Effector memory CD4-positive, alpha-beta T cell (primary cell): Measurements from ENCODE around the gene NUMBL.

Source experiments
- DNase-seq, 3 donors: peaks; one replicate each; pipeline ENCODE4 v3.0.0-alpha.2; 2020
- H3K27ac ChIP-seq: 2 replicates; pipeline ENCODE4 v1.7.0; 2013; ENCODE audit warnings: mild to moderate bottlenecking, low read length, moderate library complexity; ENCODE audit not compliant: insufficient read depth, poor library complexity, severe bottlenecking
- H3K27me3 ChIP-seq: replicated peaks from 2 replicates; pipeline ENCODE4 v1.7.0; 2013; ENCODE audit warnings: mild to moderate bottlenecking, low read length; ENCODE audit not compliant: insufficient read depth, control insufficient read depth, poor library complexity, severe bottlenecking
- H3K36me3 ChIP-seq: 2 replicates; pipeline ENCODE4 v1.7.0; 2013; ENCODE audit warnings: mild to moderate bottlenecking, low read length, moderate library complexity; ENCODE audit not compliant: control insufficient read depth, insufficient read depth
- H3K4me1 ChIP-seq: 2 replicates; pipeline ENCODE4 v1.7.0; 2013; ENCODE audit warnings: low read length, mild to moderate bottlenecking; ENCODE audit not compliant: control insufficient read depth, insufficient read depth, poor library complexity, severe bottlenecking
- H3K4me3 ChIP-seq: 2 replicates; pipeline ENCODE4 v1.7.0; 2013; ENCODE audit warnings: low read length, low read depth, mild to moderate bottlenecking; ENCODE audit not compliant: insufficient read depth, poor library complexity, severe bottlenecking
- H3K9me3 ChIP-seq: 2 replicates; pipeline ENCODE4 v1.7.0; 2013; ENCODE audit warnings: mild to moderate bottlenecking, low read length, moderate library complexity; ENCODE audit not compliant: control insufficient read depth

The NUMBL gene

DNA sequence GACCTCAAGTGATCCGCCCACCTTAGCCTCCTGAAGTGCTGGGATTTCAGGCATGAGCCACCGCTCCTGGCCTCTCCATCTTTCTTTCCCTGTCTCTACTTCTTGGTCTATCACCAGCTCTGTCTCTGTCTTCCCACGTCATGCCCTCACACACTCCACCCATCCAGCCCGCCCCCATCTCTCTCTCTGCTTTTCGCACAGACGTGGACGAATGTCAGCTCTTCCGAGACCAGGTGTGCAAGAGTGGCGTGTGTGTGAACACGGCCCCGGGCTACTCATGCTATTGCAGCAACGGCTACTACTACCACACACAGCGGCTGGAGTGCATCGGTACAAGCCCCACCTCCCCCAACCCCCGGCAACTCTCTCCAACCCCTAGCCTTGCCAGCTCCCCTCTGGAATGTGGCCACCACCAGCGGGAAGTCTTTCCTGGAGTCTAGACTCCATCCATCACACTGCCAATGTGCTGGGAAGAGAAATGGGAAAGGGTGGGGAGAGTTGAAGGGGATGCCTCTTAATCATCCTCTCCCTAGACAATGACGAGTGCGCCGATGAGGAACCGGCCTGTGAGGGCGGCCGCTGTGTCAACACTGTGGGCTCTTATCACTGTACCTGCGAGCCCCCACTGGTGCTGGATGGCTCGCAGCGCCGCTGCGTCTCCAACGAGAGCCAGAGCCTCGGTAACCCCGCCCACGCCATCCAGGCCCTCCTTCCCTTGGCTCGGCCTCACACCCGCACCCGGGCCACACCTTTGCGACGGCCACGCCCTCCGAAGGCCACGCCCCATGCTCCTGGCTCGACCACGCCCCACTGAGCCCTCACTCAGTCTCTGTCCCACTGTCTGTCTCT lies 66.8 kb downstream of the NUMBL start:
- Histone ChIP-seq H3K4me1 (no peaks in the 10 kb centered on the region), H3K27me3 (no peaks in the 10 kb centered on the region), H3K27ac (no peak overlapping the region), H3K4me3 (no peak overlapping the region), H3K36me3 (peaks cover 29% of the 10 kb centered on the region), H3K9me3 (no peaks in the 10 kb centered on the region)
- no peak for DNase-seq

DNA sequence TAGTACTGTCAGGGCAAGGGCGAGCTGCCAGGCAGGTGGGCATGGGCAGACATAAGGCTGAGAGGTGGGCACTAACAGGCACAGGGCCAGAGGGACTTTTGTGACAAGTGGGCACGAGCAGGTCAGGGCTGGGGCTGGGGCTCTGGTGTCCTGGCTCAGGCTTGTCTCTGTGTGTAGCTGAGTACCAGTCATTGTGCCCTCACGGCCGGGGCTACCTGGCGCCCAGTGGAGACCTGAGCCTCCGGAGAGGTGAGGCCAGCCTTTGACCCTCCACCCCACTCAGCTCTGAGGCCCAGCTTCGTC lies 67.7 kb downstream of the NUMBL start:
- no peak for DNase-seq
- H3K9me3 ChIP-seq, result no peaks in the 10 kb centered on the region
- no peak overlapping the region for H3K4me3 ChIP-seq
- H3K27me3 ChIP-seq, result no peaks in the 10 kb centered on the region
- peaks cover 29% of the 10 kb centered on the region for H3K36me3 ChIP-seq
- no peaks in the 10 kb centered on the region for H3K4me1 ChIP-seq
- no peak overlapping the region for H3K27ac ChIP-seq

DNA sequence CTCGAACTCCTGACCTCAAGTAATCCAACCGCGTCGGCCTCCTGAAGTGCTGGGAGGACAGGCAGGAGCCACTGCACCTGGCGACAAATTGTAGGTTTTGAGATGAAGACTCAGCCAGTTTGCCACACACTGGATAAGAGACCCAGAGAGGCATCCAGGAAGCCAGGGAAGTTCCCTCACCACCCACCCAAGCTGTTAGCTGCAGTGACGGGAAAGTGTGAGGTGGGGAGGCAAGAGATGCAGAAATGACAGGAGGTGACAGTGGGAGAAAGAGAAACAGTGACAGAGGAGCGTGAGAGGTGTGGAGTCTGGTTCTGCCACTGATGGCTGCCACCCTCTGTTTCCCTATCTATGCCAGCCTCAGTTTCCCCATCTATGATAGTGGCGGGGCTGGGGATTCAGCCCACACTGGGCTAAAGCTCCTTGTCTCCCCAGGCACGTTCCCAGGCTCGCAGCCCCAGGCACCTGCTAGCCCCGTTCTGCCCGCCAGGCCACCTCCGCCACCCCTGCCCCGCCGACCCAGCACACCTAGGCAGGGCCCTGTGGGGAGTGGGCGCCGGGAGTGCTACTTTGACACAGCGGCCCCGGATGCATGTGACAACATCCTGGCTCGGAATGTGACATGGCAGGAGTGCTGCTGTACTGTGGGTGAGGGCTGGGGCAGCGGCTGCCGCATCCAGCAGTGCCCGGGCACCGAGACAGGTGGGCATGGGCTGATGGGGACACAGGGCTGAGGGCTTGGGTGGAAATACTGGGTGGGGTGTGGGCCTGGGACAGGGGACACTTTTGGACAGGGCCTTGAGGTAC lies 68.3 kb downstream of the NUMBL start:
- Histone ChIP-seq H3K27ac (no peak overlapping the region), H3K4me1 (no peaks in the 10 kb centered on the region), H3K4me3 (no peak overlapping the region), H3K36me3 (peaks cover 29% of the 10 kb centered on the region), H3K27me3 (no peaks in the 10 kb centered on the region), H3K9me3 (no peaks in the 10 kb centered on the region)
- no peak for DNase-seq

DNA sequence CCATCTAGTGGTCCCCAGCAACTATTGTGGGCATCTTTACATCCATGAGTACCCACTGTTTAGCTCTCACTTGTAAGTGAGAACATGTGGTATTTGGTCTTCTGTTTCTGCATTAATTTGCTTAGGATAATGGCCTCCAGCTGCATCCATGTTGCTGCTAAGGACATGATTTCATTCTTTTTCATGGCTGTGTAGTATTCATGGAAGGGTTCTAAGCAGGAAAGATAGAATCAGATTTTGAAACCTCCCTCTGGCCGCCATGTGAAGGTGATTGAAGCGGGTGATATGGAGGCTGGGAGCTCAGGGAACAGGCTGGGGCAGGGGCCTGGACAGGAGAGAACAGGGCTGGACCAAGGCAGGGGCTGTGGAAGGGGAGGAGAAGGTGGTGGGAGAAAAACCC lies 69.2 kb downstream of the NUMBL start:
- no peak overlapping the region for H3K4me3 ChIP-seq
- H3K9me3 ChIP-seq, result no peaks in the 10 kb centered on the region
- H3K36me3 ChIP-seq, result peaks cover 29% of the 10 kb centered on the region
- no peak overlapping the region for H3K27ac ChIP-seq
- DNase-seq, result no peak
- H3K27me3 ChIP-seq, result no peaks in the 10 kb centered on the region
- H3K4me1 ChIP-seq, result no peaks in the 10 kb centered on the region

DNA sequence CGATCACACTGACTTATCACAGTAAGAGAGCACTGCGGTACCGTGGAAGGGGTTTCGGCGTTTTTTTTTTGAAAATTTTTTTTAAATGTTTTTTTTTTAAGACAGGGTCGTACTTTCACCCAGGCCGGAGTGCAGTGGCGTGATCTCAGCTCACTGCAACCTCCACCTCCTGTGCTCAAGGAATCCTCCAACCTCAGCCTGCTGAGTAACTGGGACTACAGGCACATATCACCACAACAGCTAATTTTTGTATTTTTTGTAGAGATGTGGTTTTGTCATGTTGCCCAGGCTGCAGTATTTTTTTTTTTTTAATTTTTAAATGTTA lies 70.3 kb downstream of the NUMBL start:
- peaks cover 29% of the 10 kb centered on the region for H3K36me3 ChIP-seq

DNA sequence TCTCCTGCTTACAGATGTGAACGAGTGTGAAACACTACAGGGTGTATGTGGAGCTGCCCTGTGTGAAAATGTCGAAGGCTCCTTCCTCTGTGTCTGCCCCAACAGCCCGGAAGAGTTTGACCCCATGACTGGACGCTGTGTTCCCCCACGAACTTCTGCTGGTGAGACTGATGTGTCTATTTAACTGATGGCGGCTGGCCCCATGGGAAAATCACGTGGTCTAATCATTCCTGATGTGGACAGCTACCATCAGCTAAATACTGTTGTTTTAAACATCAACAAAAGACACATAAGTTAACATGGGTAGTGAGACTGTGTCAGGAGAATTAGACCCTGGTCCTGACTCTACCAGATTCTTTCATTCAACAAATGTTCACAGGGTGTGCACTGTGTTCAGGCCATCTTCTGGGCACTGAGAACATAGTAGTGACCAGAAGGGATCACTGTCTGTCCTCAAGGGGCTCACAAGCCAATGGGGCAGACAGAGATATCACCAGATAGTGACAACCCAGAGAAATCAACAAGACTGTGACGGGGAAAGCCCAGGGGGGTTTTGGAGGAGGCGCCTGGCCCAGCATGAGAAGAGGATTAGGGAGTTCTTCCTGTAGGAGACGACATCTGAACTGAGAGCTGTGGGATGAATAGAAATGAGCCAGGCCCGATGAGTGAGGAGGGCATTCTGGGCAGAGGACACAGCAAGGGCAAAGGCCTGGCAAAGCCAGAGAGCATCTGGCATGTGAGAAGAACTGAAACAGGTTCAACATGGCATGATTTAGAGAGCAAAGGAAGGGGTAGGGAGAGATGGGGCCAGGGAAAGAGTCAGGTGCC lies 70.9 kb downstream of the NUMBL start:
- no peak overlapping the region for H3K4me3 ChIP-seq
- no peaks in the 10 kb centered on the region for H3K27me3 ChIP-seq
- H3K36me3 ChIP-seq, result peaks cover 29% of the 10 kb centered on the region
- H3K27ac ChIP-seq, result no peak overlapping the region
- DNase-seq, result no peak
- peaks cover 7% of the 10 kb centered on the region for H3K4me1 ChIP-seq
- no peaks in the 10 kb centered on the region for H3K9me3 ChIP-seq

More for the DNA sequence above, 70.3 kb downstream of the NUMBL start:
- Histone ChIP-seq H3K4me3 (no peak overlapping the region), H3K9me3 (no peaks in the 10 kb centered on the region), H3K27ac (no peak overlapping the region), H3K27me3 (no peaks in the 10 kb centered on the region), H3K4me1 (peaks cover 1% of the 10 kb centered on the region)
- no peak for DNase-seq

DNA sequence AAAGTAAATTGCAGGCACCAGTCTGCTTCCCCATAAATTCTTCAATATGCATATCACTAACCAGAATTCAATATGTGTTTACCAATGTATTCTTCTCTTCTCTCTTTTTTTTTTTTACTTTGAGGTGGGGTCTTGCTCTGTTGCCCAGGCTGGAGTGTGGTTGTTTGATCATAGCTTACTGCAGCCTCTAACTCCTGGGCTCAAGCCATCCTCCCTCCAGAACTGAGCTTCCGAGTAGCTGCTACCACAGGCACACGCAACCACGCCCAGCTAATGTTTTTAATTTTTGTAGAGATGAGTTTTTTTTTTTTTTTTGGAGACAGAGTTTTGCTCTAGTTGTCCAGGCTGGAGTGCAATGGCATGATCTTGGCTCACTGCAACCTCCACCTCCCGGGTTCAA lies 72.5 kb downstream of the NUMBL start:
- Histone ChIP-seq H3K4me1 (peaks cover 21% of the 10 kb centered on the region), H3K36me3 (peaks cover 20% of the 10 kb centered on the region)
- DNase-seq, result no peak

DNA sequence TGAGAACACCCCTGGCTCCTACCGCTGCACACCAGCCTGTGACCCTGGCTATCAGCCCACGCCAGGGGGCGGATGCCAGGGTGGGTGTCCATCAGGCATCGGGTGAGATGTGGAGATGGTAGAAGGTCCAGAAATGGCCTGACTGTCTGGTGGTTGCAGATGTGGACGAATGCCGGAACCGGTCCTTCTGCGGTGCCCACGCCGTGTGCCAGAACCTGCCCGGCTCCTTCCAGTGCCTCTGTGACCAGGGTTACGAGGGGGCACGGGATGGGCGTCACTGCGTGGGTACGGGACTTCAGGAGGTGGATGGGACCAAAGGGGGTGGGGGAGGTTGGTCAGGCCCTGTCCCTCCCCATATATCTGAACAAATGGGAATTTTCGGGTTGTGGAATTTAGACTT lies 73.5 kb downstream of the NUMBL start:
- no peaks in the 10 kb centered on the region for H3K27me3 ChIP-seq

More for the DNA sequence above, 72.5 kb downstream of the NUMBL start:
- no peaks in the 10 kb centered on the region for H3K9me3 ChIP-seq
- H3K27me3 ChIP-seq, result no peaks in the 10 kb centered on the region
- H3K27ac ChIP-seq, result no peak overlapping the region
- H3K4me3 ChIP-seq, result no peak overlapping the region

DNA sequence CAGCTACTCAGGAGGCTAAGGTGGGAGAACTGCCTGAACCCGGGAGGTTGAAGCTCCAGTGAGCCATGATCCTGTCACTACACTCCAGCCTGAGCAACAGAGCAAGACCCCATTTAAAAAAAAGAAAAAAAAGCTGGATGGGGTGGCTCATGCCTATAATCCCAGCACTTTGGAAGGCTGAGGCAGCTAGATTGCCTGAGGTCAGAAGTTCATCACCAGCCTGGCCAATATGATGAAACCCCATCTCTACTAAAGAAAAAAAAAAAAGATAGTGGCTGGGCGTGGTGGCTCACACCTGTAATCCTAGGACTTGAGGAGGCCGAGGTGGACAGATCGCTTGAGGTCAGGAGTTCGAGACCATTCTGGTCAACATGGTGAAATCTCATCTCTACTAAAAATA lies 74.3 kb downstream of the NUMBL start:
- Histone ChIP-seq H3K4me1 (peaks cover 28% of the 10 kb centered on the region), H3K27ac (peak overlapping the region; percentile 15), H3K27me3 (no peaks in the 10 kb centered on the region), H3K4me3 (no peak overlapping the region), H3K9me3 (no peaks in the 10 kb centered on the region), H3K36me3 (peaks cover 10% of the 10 kb centered on the region)
- no peak for DNase-seq

More for the DNA sequence above, 73.5 kb downstream of the NUMBL start:
- Histone ChIP-seq H3K4me1 (peaks cover 21% of the 10 kb centered on the region), H3K27ac (no peak overlapping the region), H3K4me3 (no peak overlapping the region), H3K9me3 (no peaks in the 10 kb centered on the region), H3K36me3 (peaks cover 17% of the 10 kb centered on the region)
- no peak for DNase-seq
